GM10266 (cell line): ENCODE data around the gene IL23R.

Experiments used
- DNase-seq: peaks from one replicate; pipeline ENCODE4 v3.0.0; 2012; ENCODE audit errors: extremely low spot score
- TF ChIP-seq, protein P1 (sequence below): IDR thresholded peaks from 2 replicates; pipeline ENCODE4 v1.5.1; 2012; ENCODE audit warnings: mild to moderate bottlenecking, low read depth; ENCODE audit not compliant: control insufficient read depth, insufficient read depth; ENCODE audit errors: missing control alignments

IL23R gene

GRCh38 chr1:67217417-67217816 lies 51.2 kb downstream of the IL23R start:
- DNase-seq, result no peak
- TF ChIP-seq, protein P1, sequence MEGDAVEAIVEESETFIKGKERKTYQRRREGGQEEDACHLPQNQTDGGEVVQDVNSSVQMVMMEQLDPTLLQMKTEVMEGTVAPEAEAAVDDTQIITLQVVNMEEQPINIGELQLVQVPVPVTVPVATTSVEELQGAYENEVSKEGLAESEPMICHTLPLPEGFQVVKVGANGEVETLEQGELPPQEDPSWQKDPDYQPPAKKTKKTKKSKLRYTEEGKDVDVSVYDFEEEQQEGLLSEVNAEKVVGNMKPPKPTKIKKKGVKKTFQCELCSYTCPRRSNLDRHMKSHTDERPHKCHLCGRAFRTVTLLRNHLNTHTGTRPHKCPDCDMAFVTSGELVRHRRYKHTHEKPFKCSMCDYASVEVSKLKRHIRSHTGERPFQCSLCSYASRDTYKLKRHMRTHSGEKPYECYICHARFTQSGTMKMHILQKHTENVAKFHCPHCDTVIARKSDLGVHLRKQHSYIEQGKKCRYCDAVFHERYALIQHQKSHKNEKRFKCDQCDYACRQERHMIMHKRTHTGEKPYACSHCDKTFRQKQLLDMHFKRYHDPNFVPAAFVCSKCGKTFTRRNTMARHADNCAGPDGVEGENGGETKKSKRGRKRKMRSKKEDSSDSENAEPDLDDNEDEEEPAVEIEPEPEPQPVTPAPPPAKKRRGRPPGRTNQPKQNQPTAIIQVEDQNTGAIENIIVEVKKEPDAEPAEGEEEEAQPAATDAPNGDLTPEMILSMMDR, result no peak

GRCh38 chr1:67217938-67218337 lies 51.7 kb downstream of the IL23R start:
- TF ChIP-seq, protein P1, result no peak
- no peak for DNase-seq

GRCh38 chr1:67224856-67225255 lies 58.6 kb downstream of the IL23R start:
- TF ChIP-seq, protein P1, result no peak
- no peak for DNase-seq

GRCh38 chr1:67226688-67227087 lies 60.4 kb downstream of the IL23R start:
- no peak for DNase-seq
- TF ChIP-seq, protein P1, result no peak

GRCh38 chr1:67227196-67227595 lies 60.9 kb downstream of the IL23R start:
- TF ChIP-seq, protein P1, result no peak
- DNase-seq, result no peak

DNA sequence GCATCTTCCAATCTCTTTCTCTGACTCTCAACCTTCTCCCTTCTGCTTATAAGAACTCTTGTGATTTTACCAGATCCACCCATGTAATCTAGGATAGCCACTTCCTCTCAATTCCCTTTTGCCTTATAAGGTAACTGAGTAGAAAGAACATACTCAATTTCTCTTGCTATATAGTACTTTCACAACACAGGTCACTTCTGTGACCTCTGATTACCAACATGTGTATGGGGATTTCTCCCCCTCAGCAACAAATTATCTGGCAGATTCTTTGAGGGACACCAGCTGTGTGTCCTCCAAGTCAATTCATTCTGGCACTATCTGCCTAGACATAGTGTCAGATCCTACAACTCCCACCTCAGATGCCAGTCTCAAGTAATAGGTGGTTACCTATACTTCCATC lies 62.5 kb downstream of the IL23R start:
- TF ChIP-seq, protein P1, result no peak
- DNase-seq, result no peak

DNA sequence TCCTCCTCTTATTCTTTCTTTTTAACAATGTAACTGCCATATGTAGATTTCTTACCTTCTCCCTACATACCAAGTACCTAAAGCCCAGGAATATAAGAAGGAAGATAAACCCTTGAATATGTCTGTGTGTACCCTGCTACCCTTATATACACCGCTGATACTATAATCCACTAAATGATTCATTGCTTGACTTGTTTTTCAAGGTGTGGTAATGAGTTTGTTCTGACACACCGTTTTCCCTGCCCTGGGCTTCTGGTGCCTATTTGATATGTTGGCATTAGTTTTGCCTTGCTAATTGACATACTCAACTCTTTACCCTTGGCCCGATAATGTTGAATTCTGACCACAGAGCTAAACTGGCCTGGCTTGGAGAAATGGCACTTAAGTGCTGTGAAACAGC lies 64.3 kb downstream of the IL23R start:
- no peak for DNase-seq
- TF ChIP-seq, protein P1, result no peak

GRCh38 chr1:67236277-67236676 lies 70.0 kb downstream of the IL23R start:
- TF ChIP-seq, protein P1, result no peak
- DNase-seq, result no peak
